ENCODE results near the gene MED28. TPM values are rescaled to one million over a fixed set of nuclear protein-coding genes. Genes with fewer than 3 reads are reported as not detected.

MED28 gene
- total RNA-seq, 5 donors from 2014 or later (not counting 1 experiment from before 2014, with no cell fraction given) = 50.6 to 75.5 (median 66.2) TPM

DNA sequence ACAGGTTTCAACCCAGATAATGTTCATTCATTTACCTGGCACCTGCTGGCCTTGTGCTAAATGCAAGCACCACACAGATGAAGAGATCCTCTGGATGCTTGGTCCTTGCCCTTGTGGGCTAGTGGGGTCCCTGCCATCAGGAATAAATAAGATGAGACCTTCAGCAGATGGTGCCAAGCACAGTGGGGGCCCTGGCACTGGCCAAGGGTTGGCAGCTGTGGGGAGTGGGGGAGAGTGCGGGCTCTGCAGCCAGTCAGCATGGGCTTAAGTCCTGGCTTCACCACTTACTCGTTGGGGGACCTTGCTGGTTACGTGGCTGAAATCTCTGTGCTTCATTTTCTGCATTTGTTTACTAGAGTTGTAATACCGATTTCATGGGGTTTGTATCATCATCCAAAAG is 30.5 kb upstream of the MED28 start:
- no peaks in the 10 kb centered on the region for H3K9me3 Mint-ChIP-seq
- Histone ChIP-seq H3K27me3 (replicated peaks in 1 of 2; ENCODE audit: control insufficient read depth in 2 of 2, extremely low read depth in 1 of 2, insufficient read depth in 2 of 2, low read length in 1 of 2) (no peaks in the 10 kb centered on the region), H3K36me3 (ENCODE audit: control insufficient read depth in 2 of 2, extremely low read depth in 1 of 2, insufficient read depth in 1 of 2, low read length in 1 of 2) (peaks cover 19 to 74% of the 10 kb centered on the region in 2 donors), H3K9me3 (no peaks in the 10 kb centered on the region), H3K4me3 (ENCODE audit: control insufficient read depth in 1 of 2, extremely low read depth in 1 of 2, low read length in 1 of 2) (no peak overlapping the region), H3K4me1 (ENCODE audit: control insufficient read depth in 1 of 2, extremely low read depth in 1 of 2, insufficient read depth in 2 of 2, low read length in 2 of 2) (peaks cover 0 to 4% of the 10 kb centered on the region in 2 experiments), H3K27ac (ENCODE audit: low read length) (no peak overlapping the region)
- ChIA-PET POLR2A (interaction anchor here (0.6 to 0.9 kb wide), 2 partner anchors 22 to 35 kb away, joined by 3 read pairs; no protein-coding TSS in a partner anchor), CTCF (no interaction called here)
- H3K27me3 Mint-ChIP-seq = no peaks in the 10 kb centered on the region
- peaks cover 4 to 18% (median 17%) of the 10 kb centered on the region in 3 donors for H3K4me1 Mint-ChIP-seq
- DNase-seq (no peak), ATAC-seq (replicated peaks in 1 of 4) (no peak)
- WGBS (ENCODE audit: insufficient coverage) = 96% methylated on average over 4 of the region's 4 CpGs
- H3K4me3 Mint-ChIP-seq = no peak overlapping the region
- peaks cover 59% of the 10 kb centered on the region for H3K36me3 Mint-ChIP-seq
- no peak overlapping the region for H3K27ac Mint-ChIP-seq

DNA sequence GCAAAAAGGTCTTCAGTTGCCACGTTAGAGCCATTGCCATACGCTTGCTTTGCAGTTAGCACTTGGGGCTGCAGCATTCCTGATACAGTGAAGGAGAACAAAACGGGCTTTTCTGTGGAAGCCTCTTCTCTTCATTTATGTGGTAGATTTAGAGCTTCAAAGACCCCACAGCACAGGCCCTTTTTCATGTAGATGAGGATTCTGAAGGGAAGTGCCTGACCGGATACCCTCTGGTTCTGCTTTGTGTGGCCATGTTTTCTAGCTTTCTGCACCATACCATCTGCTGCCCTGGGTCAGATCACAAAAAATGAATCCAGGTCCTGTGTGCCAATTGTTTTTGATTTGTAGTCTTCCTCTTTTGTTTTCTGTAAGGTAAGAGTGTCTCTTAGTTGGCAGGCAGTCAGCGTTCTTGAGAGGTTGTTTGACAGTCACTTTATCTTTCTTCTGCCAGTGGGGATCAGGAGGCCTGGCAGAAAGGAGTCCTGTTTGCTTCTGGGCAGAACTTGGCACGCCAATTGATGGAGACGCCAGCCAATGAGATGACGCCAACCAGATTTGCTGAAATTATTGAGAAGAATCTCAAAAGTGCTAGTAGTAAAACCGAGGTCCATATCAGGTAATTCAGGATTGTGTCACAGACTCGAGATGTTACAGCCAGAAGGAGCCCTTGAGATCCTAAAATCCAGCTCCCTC is 29.8 kb upstream of the MED28 start:
- H3K4me1 ChIP-seq (ENCODE audit: control insufficient read depth in 1 of 2, extremely low read depth in 1 of 2, insufficient read depth in 2 of 2, low read length in 2 of 2) = no peaks in the 10 kb centered on the region
- no peak overlapping the region for H3K27ac ChIP-seq (ENCODE audit: low read length)
- peaks cover 61% of the 10 kb centered on the region for H3K36me3 Mint-ChIP-seq
- H3K4me3 ChIP-seq (ENCODE audit: control insufficient read depth in 1 of 2, extremely low read depth in 1 of 2, low read length in 1 of 2) = no peak overlapping the region
- peaks cover 0 to 12% (median 11%) of the 10 kb centered on the region in 3 donors for H3K4me1 Mint-ChIP-seq
- 97% methylated on average over 6 of the region's 10 CpGs for WGBS (ENCODE audit: insufficient coverage)
- no peak for DNase-seq
- no peak for ATAC-seq (replicated peaks in 1 of 4)
- peaks cover 26 to 82% of the 10 kb centered on the region in 2 donors for H3K36me3 ChIP-seq (ENCODE audit: control insufficient read depth in 2 of 2, extremely low read depth in 1 of 2, insufficient read depth in 1 of 2, low read length in 1 of 2)
- no peaks in the 10 kb centered on the region for H3K9me3 Mint-ChIP-seq
- H3K27me3 ChIP-seq (replicated peaks in 1 of 2; ENCODE audit: control insufficient read depth in 2 of 2, extremely low read depth in 1 of 2, insufficient read depth in 2 of 2, low read length in 1 of 2) = no peaks in the 10 kb centered on the region
- no peak overlapping the region for H3K4me3 Mint-ChIP-seq
- ChIA-PET POLR2A (no interaction called here), CTCF (no interaction called here)
- no peaks in the 10 kb centered on the region for H3K9me3 ChIP-seq
- no peaks in the 10 kb centered on the region for H3K27me3 Mint-ChIP-seq
- no peak overlapping the region for H3K27ac Mint-ChIP-seq

- peaks cover 24 to 81% of the 10 kb centered on the region in 2 donors for H3K36me3 ChIP-seq (ENCODE audit: control insufficient read depth in 2 of 2, extremely low read depth in 1 of 2, insufficient read depth in 1 of 2, low read length in 1 of 2)
- H3K27me3 Mint-ChIP-seq = no peaks in the 10 kb centered on the region
- peaks cover 0 to 10% (median 7%) of the 10 kb centered on the region in 3 donors for H3K4me1 Mint-ChIP-seq
- no peaks in the 10 kb centered on the region for H3K27me3 ChIP-seq (replicated peaks in 1 of 2; ENCODE audit: control insufficient read depth in 2 of 2, extremely low read depth in 1 of 2, insufficient read depth in 2 of 2, low read length in 1 of 2)
- DNase-seq (no peak), ATAC-seq (replicated peaks in 1 of 4) (no peak)
- no peak overlapping the region for H3K27ac Mint-ChIP-seq
- no peak overlapping the region for H3K4me3 ChIP-seq (ENCODE audit: control insufficient read depth in 1 of 2, extremely low read depth in 1 of 2, low read length in 1 of 2)
- no peaks in the 10 kb centered on the region for H3K9me3 Mint-ChIP-seq
- POLR2A ChIA-PET = no interaction called here
- 93% methylated on average over 3 of the region's 9 CpGs for WGBS (ENCODE audit: insufficient coverage)
- H3K4me1 ChIP-seq (ENCODE audit: control insufficient read depth in 1 of 2, extremely low read depth in 1 of 2, insufficient read depth in 2 of 2, low read length in 2 of 2) = no peaks in the 10 kb centered on the region
- CTCF ChIA-PET = interaction anchor here in 1 of 2 donors (0.6 kb wide), 1 partner anchor 14 kb away, joined by 4 read pairs; no protein-coding TSS in a partner anchor
- no peak overlapping the region for H3K27ac ChIP-seq (ENCODE audit: low read length)
- H3K36me3 Mint-ChIP-seq = peaks cover 62% of the 10 kb centered on the region
- H3K9me3 ChIP-seq = no peaks in the 10 kb centered on the region
- no peak overlapping the region for H3K4me3 Mint-ChIP-seq
Observed at GRCh38 chr4:17587094-17587822, 27.2 kb upstream of the MED28 start.

GRCh38 chr4:17589355-17589754 is 25.1 kb upstream of the MED28 start:
- H3K36me3 Mint-ChIP-seq = peaks cover 55% of the 10 kb centered on the region

GRCh38 chr4:17595471-17596005 is 18.9 kb upstream of the MED28 start:
- CTCF ChIA-PET = interaction anchor here (0.5 to 0.6 kb wide), 2 partner anchors 9 to 719 kb away, joined by 3 read pairs; no protein-coding TSS in a partner anchor
- ATAC-seq (replicated peaks in 1 of 4) (no peak), DNase-seq (no peak)
- Mint-ChIP-seq H3K4me1 (peaks cover 0 to 14% (median 4%) of the 10 kb centered on the region in 3 donors), H3K9me3 (no peaks in the 10 kb centered on the region), H3K4me3 (no peak overlapping the region), H3K27ac (no peak overlapping the region), H3K27me3 (no peaks in the 10 kb centered on the region), H3K36me3 (peaks cover 49% of the 10 kb centered on the region)
- POLR2A ChIA-PET = interaction anchor here in 1 of 2 donors (0.5 kb wide), 1 partner anchor 87 kb away, joined by 4 read pairs; no protein-coding TSS in a partner anchor
- H3K27me3 ChIP-seq (replicated peaks in 1 of 2; ENCODE audit: control insufficient read depth in 2 of 2, extremely low read depth in 1 of 2, insufficient read depth in 2 of 2, low read length in 1 of 2) = no peaks in the 10 kb centered on the region
- WGBS (ENCODE audit: insufficient coverage) = 76% methylated on average over 3 of the region's 6 CpGs
- no peak overlapping the region for H3K27ac ChIP-seq (ENCODE audit: low read length)
- H3K9me3 ChIP-seq = no peaks in the 10 kb centered on the region
- no peaks in the 10 kb centered on the region for H3K4me1 ChIP-seq (ENCODE audit: control insufficient read depth in 1 of 2, extremely low read depth in 1 of 2, insufficient read depth in 2 of 2, low read length in 2 of 2)
- H3K36me3 ChIP-seq (ENCODE audit: control insufficient read depth in 2 of 2, extremely low read depth in 1 of 2, insufficient read depth in 1 of 2, low read length in 1 of 2) = peaks cover 8 to 64% of the 10 kb centered on the region in 2 donors
- no peak overlapping the region for H3K4me3 ChIP-seq (ENCODE audit: control insufficient read depth in 1 of 2, extremely low read depth in 1 of 2, low read length in 1 of 2)

More at GRCh38 chr4:17589355-17589754, 25.1 kb upstream of the MED28 start:
- no peak overlapping the region for H3K4me3 ChIP-seq (ENCODE audit: control insufficient read depth in 1 of 2, extremely low read depth in 1 of 2, low read length in 1 of 2)
- H3K36me3 ChIP-seq (ENCODE audit: control insufficient read depth in 2 of 2, extremely low read depth in 1 of 2, insufficient read depth in 1 of 2, low read length in 1 of 2) = peaks cover 14 to 65% of the 10 kb centered on the region in 2 donors
- no peaks in the 10 kb centered on the region for H3K4me1 ChIP-seq (ENCODE audit: control insufficient read depth in 1 of 2, extremely low read depth in 1 of 2, insufficient read depth in 2 of 2, low read length in 2 of 2)
- DNase-seq = no peak
- Mint-ChIP-seq H3K9me3 (no peaks in the 10 kb centered on the region), H3K27me3 (no peaks in the 10 kb centered on the region), H3K27ac (no peak overlapping the region), H3K4me1 (peaks cover 0 to 11% (median 8%) of the 10 kb centered on the region in 3 donors), H3K4me3 (no peak overlapping the region)
- H3K27ac ChIP-seq (ENCODE audit: low read length) = no peak overlapping the region
- POLR2A ChIA-PET = no interaction called here
- no peaks in the 10 kb centered on the region for H3K9me3 ChIP-seq
- no peaks in the 10 kb centered on the region for H3K27me3 ChIP-seq (replicated peaks in 1 of 2; ENCODE audit: control insufficient read depth in 2 of 2, extremely low read depth in 1 of 2, insufficient read depth in 2 of 2, low read length in 1 of 2)
- no CpG with 5 or more reads among the region's 3 CpGs for WGBS (ENCODE audit: insufficient coverage)
- ATAC-seq (replicated peaks in 1 of 4) = no peak
- CTCF ChIA-PET = interaction anchor here in 1 of 2 donors (0.7 to 1.0 kb wide), 2 partner anchors 8 to 263 kb away, joined by 3 to 4 read pairs; no protein-coding TSS in a partner anchor

- ATAC-seq (replicated peaks in 1 of 4) = no peak
- Histone ChIP-seq H3K36me3 (ENCODE audit: control insufficient read depth in 2 of 2, extremely low read depth in 1 of 2, insufficient read depth in 1 of 2, low read length in 1 of 2) (peaks cover 4 to 67% of the 10 kb centered on the region in 2 donors), H3K4me3 (ENCODE audit: control insufficient read depth in 1 of 2, extremely low read depth in 1 of 2, low read length in 1 of 2) (no peak overlapping the region), H3K9me3 (no peaks in the 10 kb centered on the region), H3K27ac (ENCODE audit: low read length) (no peak overlapping the region), H3K27me3 (replicated peaks in 1 of 2; ENCODE audit: control insufficient read depth in 2 of 2, extremely low read depth in 1 of 2, insufficient read depth in 2 of 2, low read length in 1 of 2) (no peaks in the 10 kb centered on the region), H3K4me1 (ENCODE audit: control insufficient read depth in 1 of 2, extremely low read depth in 1 of 2, insufficient read depth in 2 of 2, low read length in 2 of 2) (no peaks in the 10 kb centered on the region)
- DNase-seq = no peak
- Mint-ChIP-seq H3K4me3 (no peak overlapping the region), H3K27ac (no peak overlapping the region), H3K9me3 (no peaks in the 10 kb centered on the region), H3K36me3 (peaks cover 45% of the 10 kb centered on the region), H3K4me1 (peaks cover 0 to 5% (median 0%) of the 10 kb centered on the region in 3 donors), H3K27me3 (no peaks in the 10 kb centered on the region)
- WGBS (ENCODE audit: insufficient coverage) = no CpG with 5 or more reads among the region's 7 CpGs
- ChIA-PET CTCF (interaction anchor here in 1 of 2 donors (1.0 kb wide), 1 partner anchor 9 kb away, joined by 3 read pairs; no protein-coding TSS in a partner anchor), POLR2A (no interaction called here)
Observed at GRCh38 chr4:17597517-17597916, 16.9 kb upstream of the MED28 start.

Measured in T-cell (primary cell).